ENCODE data around the gene RAB17.

DNA sequence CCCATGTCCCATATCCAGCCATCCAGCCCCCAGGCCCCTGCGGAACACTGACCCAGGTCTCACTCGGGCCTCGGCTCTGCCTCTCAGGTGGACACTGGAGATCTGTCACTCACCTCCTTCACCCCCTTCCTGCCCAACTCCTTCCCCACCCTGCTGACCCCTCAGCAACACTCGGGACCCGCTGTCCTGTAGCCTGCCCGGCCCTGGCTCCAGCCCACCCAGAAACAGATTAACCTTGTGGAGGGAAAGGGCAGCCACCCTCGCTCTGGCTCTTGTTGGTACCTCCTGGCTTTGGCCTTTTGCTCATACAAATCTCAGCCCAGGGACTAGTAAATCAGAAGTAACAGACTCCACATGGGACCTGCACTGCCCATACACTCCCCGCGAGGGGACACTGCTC is 53.9 kb downstream of the RAB17 start:
- TF ChIP-seq, protein P1, sequence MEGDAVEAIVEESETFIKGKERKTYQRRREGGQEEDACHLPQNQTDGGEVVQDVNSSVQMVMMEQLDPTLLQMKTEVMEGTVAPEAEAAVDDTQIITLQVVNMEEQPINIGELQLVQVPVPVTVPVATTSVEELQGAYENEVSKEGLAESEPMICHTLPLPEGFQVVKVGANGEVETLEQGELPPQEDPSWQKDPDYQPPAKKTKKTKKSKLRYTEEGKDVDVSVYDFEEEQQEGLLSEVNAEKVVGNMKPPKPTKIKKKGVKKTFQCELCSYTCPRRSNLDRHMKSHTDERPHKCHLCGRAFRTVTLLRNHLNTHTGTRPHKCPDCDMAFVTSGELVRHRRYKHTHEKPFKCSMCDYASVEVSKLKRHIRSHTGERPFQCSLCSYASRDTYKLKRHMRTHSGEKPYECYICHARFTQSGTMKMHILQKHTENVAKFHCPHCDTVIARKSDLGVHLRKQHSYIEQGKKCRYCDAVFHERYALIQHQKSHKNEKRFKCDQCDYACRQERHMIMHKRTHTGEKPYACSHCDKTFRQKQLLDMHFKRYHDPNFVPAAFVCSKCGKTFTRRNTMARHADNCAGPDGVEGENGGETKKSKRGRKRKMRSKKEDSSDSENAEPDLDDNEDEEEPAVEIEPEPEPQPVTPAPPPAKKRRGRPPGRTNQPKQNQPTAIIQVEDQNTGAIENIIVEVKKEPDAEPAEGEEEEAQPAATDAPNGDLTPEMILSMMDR (IDR thresholded peaks at IDR 0.05; ENCODE audit: low read length), result no peak
- TF ChIP-seq EZH2 (IDR thresholded peaks at IDR 0.05; ENCODE audit: borderline replicate concordance, low read length), result no peak
